WTC11 (cell line): ENCODE results near the gene ITPR2.

Experiments
- ELF4 ChIP-seq: sonication (generic); formaldehyde crosslinking; IDR thresholded peaks from 2 replicates; pipeline ENCODE4 v1.8.1; 2022; ENCODE audit warnings: low read depth, mild to moderate bottlenecking, moderate library complexity, missing genetic modification reagents
- NR1H2 ChIP-seq: sonication (generic); formaldehyde crosslinking; IDR thresholded peaks from 2 replicates; pipeline ENCODE4 v1.9.0; 2021; ENCODE audit warnings: mild to moderate bottlenecking, moderate library complexity, missing genetic modification reagents
- RELA ChIP-seq: sonication (generic); formaldehyde crosslinking; IDR thresholded peaks from 2 replicates; pipeline ENCODE4 v1.8.1; 2022; ENCODE audit warnings: missing genetic modification reagents, mild to moderate bottlenecking, borderline replicate concordance
- SP1 ChIP-seq: sonication (generic); formaldehyde crosslinking; conservative IDR thresholded peaks from 2 replicates; pipeline ENCODE4 v1.8.1; 2022; ENCODE audit warnings: missing genetic modification reagents
- TEAD1 ChIP-seq: sonication (generic); formaldehyde crosslinking; IDR thresholded peaks from 2 replicates; pipeline ENCODE4 v1.8.0; 2022; ENCODE audit warnings: mild to moderate bottlenecking, missing genetic modification reagents
- TP53 ChIP-seq: sonication (generic); formaldehyde crosslinking; IDR thresholded peaks from 2 replicates; pipeline ENCODE4 v1.8.1; 2023; ENCODE audit warnings: mild to moderate bottlenecking, missing genetic modification reagents
- ZNF138 ChIP-seq: sonication (generic); formaldehyde crosslinking; conservative IDR thresholded peaks from 2 replicates; pipeline ENCODE4 v1.8.1; 2022; ENCODE audit warnings: mild to moderate bottlenecking, moderate library complexity, missing genetic modification reagents
- TF ChIP-seq, protein P1 (sequence below): fragments of 200-600 bp; IDR thresholded peaks from 2 replicates; pipeline ENCODE4 v1.8.0; 2022; ENCODE audit warnings: antibody characterized with exemption
- TF ChIP-seq, protein P2 (sequence below): sonication (generic); formaldehyde crosslinking; IDR thresholded peaks from 2 replicates; pipeline ENCODE4 v1.8.1; 2022; ENCODE audit warnings: low read depth, mild to moderate bottlenecking, moderate library complexity, missing genetic modification reagents, borderline replicate concordance
- TF ChIP-seq, protein P3 (sequence below): sonication (generic); formaldehyde crosslinking; conservative IDR thresholded peaks from 2 replicates; pipeline ENCODE4 v1.8.1; 2022; ENCODE audit warnings: mild to moderate bottlenecking, missing genetic modification reagents
- TF ChIP-seq, protein P4 (sequence below): sonication (generic); formaldehyde crosslinking; IDR thresholded peaks from 2 replicates; pipeline ENCODE4 v1.8.1; 2023; ENCODE audit warnings: mild to moderate bottlenecking, missing genetic modification reagents
- TF ChIP-seq, protein P5 (sequence below): sonication (generic); formaldehyde crosslinking; IDR thresholded peaks from 2 replicates; pipeline ENCODE4 v1.8.0; 2022; ENCODE audit warnings: mild to moderate bottlenecking, missing genetic modification reagents

DNA sequence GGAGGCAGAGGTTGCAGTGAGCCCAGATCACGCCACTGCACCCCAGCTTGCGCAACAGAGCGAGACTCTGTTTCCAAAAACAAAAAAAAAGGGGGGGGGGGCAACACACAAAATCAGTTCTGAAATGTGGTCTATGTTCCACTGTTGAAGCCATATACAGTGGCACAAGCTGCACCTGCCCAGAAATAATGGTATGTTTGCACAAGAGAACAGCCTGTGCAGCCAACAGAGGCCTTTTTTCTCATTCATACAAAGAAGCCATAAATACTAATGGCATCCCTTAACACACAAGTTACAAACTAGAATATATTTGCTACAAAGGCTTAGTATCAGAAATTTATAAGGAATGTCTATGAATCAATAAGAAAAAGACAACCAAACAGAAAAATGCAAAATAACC, 37.1 kb downstream of the ITPR2 start:
- TF ChIP-seq TEAD1 (CRISPR knock-in tag) (no peak), NR1H2 (CRISPR knock-in tag) (no peak), RELA (no peak), TP53 (CRISPR knock-in tag) (no peak), SP1 (CRISPR knock-in tag) (no peak), ELF4 (CRISPR knock-in tag) (no peak), ZNF138 (CRISPR knock-in tag) (no peak)
- TF ChIP-seq, protein P1, sequence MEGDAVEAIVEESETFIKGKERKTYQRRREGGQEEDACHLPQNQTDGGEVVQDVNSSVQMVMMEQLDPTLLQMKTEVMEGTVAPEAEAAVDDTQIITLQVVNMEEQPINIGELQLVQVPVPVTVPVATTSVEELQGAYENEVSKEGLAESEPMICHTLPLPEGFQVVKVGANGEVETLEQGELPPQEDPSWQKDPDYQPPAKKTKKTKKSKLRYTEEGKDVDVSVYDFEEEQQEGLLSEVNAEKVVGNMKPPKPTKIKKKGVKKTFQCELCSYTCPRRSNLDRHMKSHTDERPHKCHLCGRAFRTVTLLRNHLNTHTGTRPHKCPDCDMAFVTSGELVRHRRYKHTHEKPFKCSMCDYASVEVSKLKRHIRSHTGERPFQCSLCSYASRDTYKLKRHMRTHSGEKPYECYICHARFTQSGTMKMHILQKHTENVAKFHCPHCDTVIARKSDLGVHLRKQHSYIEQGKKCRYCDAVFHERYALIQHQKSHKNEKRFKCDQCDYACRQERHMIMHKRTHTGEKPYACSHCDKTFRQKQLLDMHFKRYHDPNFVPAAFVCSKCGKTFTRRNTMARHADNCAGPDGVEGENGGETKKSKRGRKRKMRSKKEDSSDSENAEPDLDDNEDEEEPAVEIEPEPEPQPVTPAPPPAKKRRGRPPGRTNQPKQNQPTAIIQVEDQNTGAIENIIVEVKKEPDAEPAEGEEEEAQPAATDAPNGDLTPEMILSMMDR = no peak
- TF ChIP-seq, protein P2, sequence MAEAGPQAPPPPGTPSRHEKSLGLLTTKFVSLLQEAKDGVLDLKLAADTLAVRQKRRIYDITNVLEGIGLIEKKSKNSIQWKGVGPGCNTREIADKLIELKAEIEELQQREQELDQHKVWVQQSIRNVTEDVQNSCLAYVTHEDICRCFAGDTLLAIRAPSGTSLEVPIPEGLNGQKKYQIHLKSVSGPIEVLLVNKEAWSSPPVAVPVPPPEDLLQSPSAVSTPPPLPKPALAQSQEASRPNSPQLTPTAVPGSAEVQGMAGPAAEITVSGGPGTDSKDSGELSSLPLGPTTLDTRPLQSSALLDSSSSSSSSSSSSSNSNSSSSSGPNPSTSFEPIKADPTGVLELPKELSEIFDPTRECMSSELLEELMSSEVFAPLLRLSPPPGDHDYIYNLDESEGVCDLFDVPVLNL (CRISPR knock-in tag) = no peak
- TF ChIP-seq, protein P3, sequence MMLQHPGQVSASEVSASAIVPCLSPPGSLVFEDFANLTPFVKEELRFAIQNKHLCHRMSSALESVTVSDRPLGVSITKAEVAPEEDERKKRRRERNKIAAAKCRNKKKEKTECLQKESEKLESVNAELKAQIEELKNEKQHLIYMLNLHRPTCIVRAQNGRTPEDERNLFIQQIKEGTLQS (CRISPR knock-in tag) = no peak
- TF ChIP-seq, protein P4, sequence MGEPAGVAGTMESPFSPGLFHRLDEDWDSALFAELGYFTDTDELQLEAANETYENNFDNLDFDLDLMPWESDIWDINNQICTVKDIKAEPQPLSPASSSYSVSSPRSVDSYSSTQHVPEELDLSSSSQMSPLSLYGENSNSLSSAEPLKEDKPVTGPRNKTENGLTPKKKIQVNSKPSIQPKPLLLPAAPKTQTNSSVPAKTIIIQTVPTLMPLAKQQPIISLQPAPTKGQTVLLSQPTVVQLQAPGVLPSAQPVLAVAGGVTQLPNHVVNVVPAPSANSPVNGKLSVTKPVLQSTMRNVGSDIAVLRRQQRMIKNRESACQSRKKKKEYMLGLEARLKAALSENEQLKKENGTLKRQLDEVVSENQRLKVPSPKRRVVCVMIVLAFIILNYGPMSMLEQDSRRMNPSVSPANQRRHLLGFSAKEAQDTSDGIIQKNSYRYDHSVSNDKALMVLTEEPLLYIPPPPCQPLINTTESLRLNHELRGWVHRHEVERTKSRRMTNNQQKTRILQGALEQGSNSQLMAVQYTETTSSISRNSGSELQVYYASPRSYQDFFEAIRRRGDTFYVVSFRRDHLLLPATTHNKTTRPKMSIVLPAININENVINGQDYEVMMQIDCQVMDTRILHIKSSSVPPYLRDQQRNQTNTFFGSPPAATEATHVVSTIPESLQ (CRISPR knock-in tag) = no peak
- TF ChIP-seq, protein P5, sequence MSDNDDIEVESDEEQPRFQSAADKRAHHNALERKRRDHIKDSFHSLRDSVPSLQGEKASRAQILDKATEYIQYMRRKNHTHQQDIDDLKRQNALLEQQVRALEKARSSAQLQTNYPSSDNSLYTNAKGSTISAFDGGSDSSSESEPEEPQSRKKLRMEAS (CRISPR knock-in tag) = no peak
